Measurements from ENCODE around the gene LAMA3. TPM values are rescaled to one million over a fixed set of nuclear protein-coding genes. Genes with fewer than 3 reads are reported as not detected.

The LAMA3 gene
- polyA plus RNA-seq, 1 donor = 48.8 TPM

DNA sequence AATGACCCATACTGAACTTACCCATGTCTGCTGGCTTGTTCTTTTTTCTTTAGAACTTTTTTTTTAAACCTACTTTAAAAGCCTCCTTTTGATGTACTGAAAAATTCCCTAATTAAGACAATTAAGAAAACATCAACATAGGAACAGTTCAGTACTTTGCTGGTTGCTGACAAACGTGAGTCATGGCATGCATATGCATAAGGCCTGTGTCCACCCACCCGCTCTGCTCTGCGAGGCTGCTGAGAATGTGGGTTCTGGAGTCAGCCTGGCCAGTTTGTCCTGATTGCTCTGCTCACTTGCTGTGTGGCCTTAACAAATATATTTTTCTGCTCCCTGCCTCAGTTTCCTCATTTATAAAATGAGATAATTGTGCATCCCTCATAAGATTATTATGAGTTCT, 27.3 kb downstream of the LAMA3 start:
- DNase-seq = no peak
- no peaks in the 10 kb centered on the region for H3K9me3 ChIP-seq (ENCODE audit: control insufficient read depth, low read depth, low read length)
- H3K36me3 ChIP-seq (ENCODE audit: control insufficient read depth, insufficient read depth, low read length) = no peaks in the 10 kb centered on the region
- H3K27me3 ChIP-seq (ENCODE audit: control insufficient read depth, insufficient read depth, low read length) = no peaks in the 10 kb centered on the region
- H3K4me3 ChIP-seq (ENCODE audit: low read length) = no peak overlapping the region
- peaks cover 9% of the 10 kb centered on the region for H3K4me1 ChIP-seq (ENCODE audit: control insufficient read depth, insufficient read depth, low read length)
- WGBS (ENCODE audit: insufficient coverage, low lambda C conversion rate) = no CpG with 5 or more reads among the region's 3 CpGs
- no peak overlapping the region for H3K27ac ChIP-seq (ENCODE audit: low read length)

DNA sequence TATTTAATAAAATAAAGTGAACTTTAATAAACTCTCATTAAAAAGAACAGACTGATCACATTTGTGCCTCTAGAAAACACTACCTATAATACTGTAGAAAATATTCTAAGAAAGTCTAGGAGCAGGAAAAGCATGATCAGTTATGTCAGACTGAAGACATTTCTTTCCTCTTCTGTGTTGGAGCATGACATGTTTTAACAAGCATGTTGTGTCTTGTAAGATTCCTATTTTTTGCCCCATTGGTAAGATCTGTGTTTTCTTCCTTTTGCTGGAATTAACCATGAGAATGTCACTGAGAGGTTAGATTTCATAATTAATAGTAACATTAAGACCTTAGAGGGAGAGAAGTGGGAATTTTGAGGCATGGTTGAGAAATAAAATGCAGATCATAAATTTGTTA, 27.7 kb downstream of the LAMA3 start:
- H3K4me3 ChIP-seq (ENCODE audit: low read length) = no peak overlapping the region
- no peaks in the 10 kb centered on the region for H3K9me3 ChIP-seq (ENCODE audit: control insufficient read depth, low read depth, low read length)
- H3K36me3 ChIP-seq (ENCODE audit: control insufficient read depth, insufficient read depth, low read length) = no peaks in the 10 kb centered on the region
- H3K27me3 ChIP-seq (ENCODE audit: control insufficient read depth, insufficient read depth, low read length) = no peaks in the 10 kb centered on the region
- no peak overlapping the region for H3K27ac ChIP-seq (ENCODE audit: low read length)
- peaks cover 9% of the 10 kb centered on the region for H3K4me1 ChIP-seq (ENCODE audit: control insufficient read depth, insufficient read depth, low read length)
- DNase-seq = no peak

DNA sequence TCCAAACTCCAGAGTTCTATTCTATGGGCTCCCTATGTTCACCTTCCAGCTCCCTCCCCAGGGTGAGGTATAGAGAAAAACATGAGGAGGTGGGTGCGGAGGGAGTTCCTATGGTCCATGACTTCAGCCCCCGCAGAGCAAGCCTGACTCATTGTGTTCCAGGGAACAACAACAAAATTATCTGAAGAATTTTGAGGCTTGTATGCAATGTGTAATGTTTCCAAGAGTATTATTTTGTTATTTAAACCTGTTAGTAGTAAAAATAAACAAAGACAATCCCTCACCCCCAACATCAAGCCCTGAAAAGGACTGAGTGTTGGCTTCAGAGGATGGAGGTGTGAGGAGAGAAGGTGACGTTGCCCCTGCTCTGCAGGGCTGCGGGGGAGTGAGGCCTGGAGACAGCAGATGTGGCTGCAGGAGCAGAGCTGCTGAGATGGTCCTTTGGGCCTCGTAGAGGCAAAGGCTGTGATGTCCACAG, 29.0 kb downstream of the LAMA3 start:
- no peaks in the 10 kb centered on the region for H3K9me3 ChIP-seq (ENCODE audit: control insufficient read depth, low read depth, low read length)
- DNase-seq = no peak
- H3K4me3 ChIP-seq (ENCODE audit: low read length) = no peak overlapping the region
- H3K4me1 ChIP-seq (ENCODE audit: control insufficient read depth, insufficient read depth, low read length) = peaks cover 13% of the 10 kb centered on the region
- WGBS (ENCODE audit: insufficient coverage, low lambda C conversion rate) = no CpG with 5 or more reads among the region's 5 CpGs
- H3K27me3 ChIP-seq (ENCODE audit: control insufficient read depth, insufficient read depth, low read length) = no peaks in the 10 kb centered on the region
- H3K36me3 ChIP-seq (ENCODE audit: control insufficient read depth, insufficient read depth, low read length) = no peaks in the 10 kb centered on the region
- H3K27ac ChIP-seq (ENCODE audit: low read length) = no peak overlapping the region

DNA sequence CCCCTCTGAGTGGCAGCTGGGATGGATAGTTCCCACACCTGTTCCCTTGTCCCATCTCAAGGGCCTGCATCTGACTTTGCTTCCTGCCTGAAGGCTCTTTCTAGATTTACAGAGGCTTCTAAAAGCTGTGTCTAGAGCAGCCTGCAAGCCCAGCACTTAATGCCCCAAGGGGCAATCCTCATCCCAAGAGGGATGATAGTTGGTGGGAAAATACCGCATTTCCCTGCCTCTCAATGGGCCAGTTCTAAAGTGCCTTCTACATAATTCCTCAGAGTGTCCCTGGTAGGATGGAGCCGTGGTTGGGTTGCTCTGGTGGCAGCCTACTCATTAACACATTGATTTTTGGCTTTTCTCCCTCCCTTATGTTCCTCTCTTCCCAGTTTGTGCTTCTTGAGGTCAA, 29.5 kb downstream of the LAMA3 start:
- DNase-seq = no peak
- no peaks in the 10 kb centered on the region for H3K9me3 ChIP-seq (ENCODE audit: control insufficient read depth, low read depth, low read length)
- no peaks in the 10 kb centered on the region for H3K36me3 ChIP-seq (ENCODE audit: control insufficient read depth, insufficient read depth, low read length)
- no CpG with 5 or more reads among the region's 2 CpGs for WGBS (ENCODE audit: insufficient coverage, low lambda C conversion rate)
- H3K27ac ChIP-seq (ENCODE audit: low read length) = no peak overlapping the region
- H3K27me3 ChIP-seq (ENCODE audit: control insufficient read depth, insufficient read depth, low read length) = no peaks in the 10 kb centered on the region
- no peak overlapping the region for H3K4me3 ChIP-seq (ENCODE audit: low read length)
- H3K4me1 ChIP-seq (ENCODE audit: control insufficient read depth, insufficient read depth, low read length) = peaks cover 13% of the 10 kb centered on the region

DNA sequence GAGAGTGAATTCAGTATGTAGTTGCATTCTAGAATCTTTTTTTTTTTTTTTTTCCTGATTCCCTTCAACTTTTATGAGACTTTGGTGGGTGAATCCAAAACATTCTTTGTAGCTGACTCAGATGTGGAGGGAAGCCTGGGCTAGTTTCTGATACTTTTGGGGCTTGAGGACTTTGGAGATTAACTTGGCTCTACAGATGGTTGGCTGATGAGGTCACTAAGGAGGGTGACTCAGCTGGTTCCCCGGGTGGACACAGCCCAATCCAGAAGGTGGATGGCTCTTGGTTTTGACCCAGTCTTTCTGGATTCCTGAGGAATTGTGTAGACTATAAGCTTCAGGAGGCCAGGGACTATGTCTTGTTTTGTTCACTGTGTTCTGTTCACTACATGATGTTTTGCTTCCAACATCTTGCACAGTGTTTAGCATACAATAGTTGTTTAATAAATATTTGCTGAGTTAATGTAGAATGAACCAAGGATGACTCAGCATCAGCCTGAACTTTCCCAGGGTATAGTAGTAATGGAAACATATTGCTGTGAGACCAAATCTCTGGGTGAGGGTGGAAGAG, 30.5 kb downstream of the LAMA3 start:
- Histone ChIP-seq H3K4me3 (ENCODE audit: low read length) (no peak overlapping the region), H3K27ac (ENCODE audit: low read length) (no peak overlapping the region), H3K36me3 (ENCODE audit: control insufficient read depth, insufficient read depth, low read length) (no peaks in the 10 kb centered on the region), H3K27me3 (ENCODE audit: control insufficient read depth, insufficient read depth, low read length) (no peaks in the 10 kb centered on the region), H3K9me3 (ENCODE audit: control insufficient read depth, low read depth, low read length) (no peaks in the 10 kb centered on the region), H3K4me1 (ENCODE audit: control insufficient read depth, insufficient read depth, low read length) (peaks cover 13% of the 10 kb centered on the region)
- DNase-seq = no peak
- no CpG with 5 or more reads among the region's 1 CpG for WGBS (ENCODE audit: insufficient coverage, low lambda C conversion rate)

DNA sequence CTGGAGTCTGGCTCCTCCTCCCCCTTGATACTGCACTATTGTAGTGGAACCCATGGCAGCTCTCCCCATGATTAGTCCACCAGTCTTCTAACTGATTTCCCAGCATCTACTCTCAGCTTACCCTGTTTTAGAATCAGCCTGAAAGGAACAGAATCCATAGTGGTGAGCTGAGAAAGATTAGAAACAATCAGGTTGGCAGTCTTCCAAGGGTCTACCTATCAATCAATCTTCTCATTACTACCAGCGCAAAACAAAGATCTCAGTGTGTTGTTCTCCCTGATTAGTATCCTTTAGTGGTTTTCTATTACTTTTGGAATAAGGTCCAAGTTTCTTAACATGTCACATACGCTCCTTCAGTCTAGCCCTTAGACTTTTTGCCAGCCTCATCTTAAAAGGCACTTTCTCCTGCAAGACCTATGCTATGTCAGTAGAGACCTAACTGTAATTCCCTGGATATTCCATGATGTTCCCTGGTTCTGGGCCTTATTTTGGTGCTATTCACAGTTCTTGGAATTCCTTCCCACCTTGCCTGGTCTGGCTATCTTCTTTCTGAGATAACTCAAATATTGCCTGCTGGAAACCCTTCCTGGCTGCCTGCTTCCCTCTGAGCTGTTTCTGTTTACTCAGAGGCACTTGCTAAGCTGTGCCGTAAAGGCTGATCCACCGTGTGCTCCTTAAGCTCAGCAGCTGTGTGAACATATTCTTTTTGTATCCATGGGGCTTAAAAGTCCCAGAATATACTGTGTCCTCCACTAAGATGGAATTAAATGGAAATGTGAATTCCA, 32.6 kb downstream of the LAMA3 start:
- Histone ChIP-seq H3K4me1 (ENCODE audit: control insufficient read depth, insufficient read depth, low read length) (peaks cover 13% of the 10 kb centered on the region), H3K9me3 (ENCODE audit: control insufficient read depth, low read depth, low read length) (no peaks in the 10 kb centered on the region), H3K4me3 (ENCODE audit: low read length) (no peak overlapping the region), H3K36me3 (ENCODE audit: control insufficient read depth, insufficient read depth, low read length) (no peaks in the 10 kb centered on the region), H3K27me3 (ENCODE audit: control insufficient read depth, insufficient read depth, low read length) (no peaks in the 10 kb centered on the region), H3K27ac (ENCODE audit: low read length) (no peak overlapping the region)
- WGBS (ENCODE audit: insufficient coverage, low lambda C conversion rate) = no CpG with 5 or more reads among the region's 4 CpGs
- peak in 1 of 2 donors; percentile 56 for DNase-seq

DNA sequence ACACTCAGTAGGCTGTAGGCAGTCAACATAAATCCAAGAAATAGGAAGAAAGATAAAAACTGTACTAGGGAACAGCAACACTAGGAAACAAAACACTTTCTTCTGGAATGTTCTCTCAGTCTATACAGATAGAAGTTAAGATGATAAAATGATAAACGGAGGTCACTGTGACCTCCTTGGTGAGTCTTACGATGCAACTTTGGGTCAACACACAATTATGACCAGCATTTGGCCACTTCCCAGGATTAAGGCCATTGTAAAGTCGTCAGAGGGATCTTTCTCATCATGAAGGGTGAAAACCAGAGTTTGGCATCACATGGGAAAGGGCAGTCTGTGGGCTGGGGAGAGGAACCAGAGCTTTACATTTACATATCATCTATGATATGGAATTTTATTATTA, 33.4 kb downstream of the LAMA3 start:
- Histone ChIP-seq H3K36me3 (ENCODE audit: control insufficient read depth, insufficient read depth, low read length) (no peaks in the 10 kb centered on the region), H3K4me1 (ENCODE audit: control insufficient read depth, insufficient read depth, low read length) (peaks cover 13% of the 10 kb centered on the region), H3K9me3 (ENCODE audit: control insufficient read depth, low read depth, low read length) (no peaks in the 10 kb centered on the region), H3K27me3 (ENCODE audit: control insufficient read depth, insufficient read depth, low read length) (no peaks in the 10 kb centered on the region), H3K4me3 (ENCODE audit: low read length) (no peak overlapping the region), H3K27ac (ENCODE audit: low read length) (no peak overlapping the region)
- no peak for DNase-seq
- WGBS (ENCODE audit: insufficient coverage, low lambda C conversion rate) = 40% methylated on average over 1 of the region's 3 CpGs

DNA sequence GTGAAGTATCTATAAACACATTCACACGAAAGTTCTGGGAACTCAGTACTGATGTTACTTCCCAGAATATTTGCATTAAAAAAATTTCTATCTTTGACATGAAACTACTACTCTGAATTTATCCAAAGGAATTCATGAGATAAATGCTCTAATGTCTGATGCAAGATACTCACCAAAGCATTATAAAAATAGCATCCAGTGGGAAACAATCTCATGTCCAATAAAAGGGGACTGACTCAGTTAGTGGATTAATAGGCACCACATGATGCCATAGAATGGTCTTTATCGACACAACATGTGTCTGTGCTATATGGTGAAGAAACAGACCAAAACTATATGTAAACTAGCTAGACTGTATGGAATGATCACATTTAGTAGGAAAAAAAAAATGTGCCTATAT, 33.9 kb downstream of the LAMA3 start:
- Histone ChIP-seq H3K4me1 (ENCODE audit: control insufficient read depth, insufficient read depth, low read length) (peaks cover 13% of the 10 kb centered on the region), H3K9me3 (ENCODE audit: control insufficient read depth, low read depth, low read length) (no peaks in the 10 kb centered on the region), H3K36me3 (ENCODE audit: control insufficient read depth, insufficient read depth, low read length) (no peaks in the 10 kb centered on the region), H3K27ac (ENCODE audit: low read length) (no peak overlapping the region), H3K4me3 (ENCODE audit: low read length) (no peak overlapping the region), H3K27me3 (ENCODE audit: control insufficient read depth, insufficient read depth, low read length) (no peaks in the 10 kb centered on the region)
- DNase-seq = no peak
- WGBS (ENCODE audit: insufficient coverage, low lambda C conversion rate) = 100% methylated on average over 1 of the region's 2 CpGs

DNA sequence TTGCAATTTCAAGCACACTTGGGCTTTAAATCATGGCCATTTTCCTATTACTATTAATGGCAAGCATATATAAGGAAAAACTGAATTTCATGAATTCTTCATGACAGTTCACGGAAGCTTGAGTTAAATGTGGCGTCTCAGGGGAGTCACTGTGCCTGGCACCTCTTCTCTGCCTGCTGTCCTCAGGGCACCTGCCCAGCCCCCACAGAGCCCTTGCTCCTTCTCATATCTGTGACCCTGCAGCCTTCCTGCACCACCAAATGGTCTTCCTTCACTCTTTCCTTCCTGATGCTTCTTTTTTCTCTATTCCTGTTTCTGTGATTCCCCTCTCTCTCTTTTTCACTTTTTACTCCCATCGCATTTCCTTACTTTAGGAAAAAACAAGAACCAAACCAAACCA, 35.4 kb downstream of the LAMA3 start:
- WGBS (ENCODE audit: insufficient coverage, low lambda C conversion rate) = 92% methylated on average over 1 of the region's 3 CpGs
- H3K27ac ChIP-seq (ENCODE audit: low read length) = no peak overlapping the region
- no peaks in the 10 kb centered on the region for H3K9me3 ChIP-seq (ENCODE audit: control insufficient read depth, low read depth, low read length)
- no peak overlapping the region for H3K4me3 ChIP-seq (ENCODE audit: low read length)
- no peaks in the 10 kb centered on the region for H3K27me3 ChIP-seq (ENCODE audit: control insufficient read depth, insufficient read depth, low read length)
- DNase-seq = no peak
- peaks cover 13% of the 10 kb centered on the region for H3K4me1 ChIP-seq (ENCODE audit: control insufficient read depth, insufficient read depth, low read length)
- H3K36me3 ChIP-seq (ENCODE audit: control insufficient read depth, insufficient read depth, low read length) = no peaks in the 10 kb centered on the region

DNA sequence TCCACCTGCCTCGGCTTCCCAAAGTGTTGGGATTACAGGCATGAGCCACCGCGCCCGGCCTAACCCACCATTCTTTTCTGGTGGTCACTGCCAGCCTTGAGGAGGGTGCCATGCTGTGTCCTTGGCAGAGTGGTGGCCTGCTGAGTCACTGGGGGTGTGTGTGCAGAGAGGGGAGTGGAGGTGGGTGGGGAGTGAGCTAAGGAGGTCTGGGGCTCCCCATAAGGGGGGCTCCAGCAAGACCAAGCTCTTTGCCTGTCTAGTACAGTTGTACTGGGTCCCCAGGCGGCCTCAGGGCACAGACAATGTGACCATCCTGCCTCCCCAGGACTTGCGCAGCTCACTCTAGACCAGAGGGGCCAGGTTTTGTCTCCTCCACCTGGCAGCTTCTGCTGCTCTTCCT, 36.1 kb downstream of the LAMA3 start:
- H3K9me3 ChIP-seq (ENCODE audit: control insufficient read depth, low read depth, low read length) = no peaks in the 10 kb centered on the region
- H3K27ac ChIP-seq (ENCODE audit: low read length) = no peak overlapping the region

More for the DNA sequence above, 36.1 kb downstream of the LAMA3 start:
- no peaks in the 10 kb centered on the region for H3K27me3 ChIP-seq (ENCODE audit: control insufficient read depth, insufficient read depth, low read length)
- no CpG with 5 or more reads among the region's 6 CpGs for WGBS (ENCODE audit: insufficient coverage, low lambda C conversion rate)
- no peak overlapping the region for H3K4me3 ChIP-seq (ENCODE audit: low read length)
- H3K36me3 ChIP-seq (ENCODE audit: control insufficient read depth, insufficient read depth, low read length) = no peaks in the 10 kb centered on the region
- DNase-seq = no peak
- H3K4me1 ChIP-seq (ENCODE audit: control insufficient read depth, insufficient read depth, low read length) = peaks cover 13% of the 10 kb centered on the region

Measured in large intestine (tissue), 3 donors.